Stimulated activated naive CD4-positive, alpha-beta T cell treated with Interleukin-2 at 50 U/mL for 16 hours (primary cell): ENCODE measurements around the gene CCDC69.

ENCODE experiments used
- DNase-seq: peaks from one replicate; lab custom pipeline; 2025; lab: John Stamatoyannopoulos, UW

The CCDC69 gene

DNA sequence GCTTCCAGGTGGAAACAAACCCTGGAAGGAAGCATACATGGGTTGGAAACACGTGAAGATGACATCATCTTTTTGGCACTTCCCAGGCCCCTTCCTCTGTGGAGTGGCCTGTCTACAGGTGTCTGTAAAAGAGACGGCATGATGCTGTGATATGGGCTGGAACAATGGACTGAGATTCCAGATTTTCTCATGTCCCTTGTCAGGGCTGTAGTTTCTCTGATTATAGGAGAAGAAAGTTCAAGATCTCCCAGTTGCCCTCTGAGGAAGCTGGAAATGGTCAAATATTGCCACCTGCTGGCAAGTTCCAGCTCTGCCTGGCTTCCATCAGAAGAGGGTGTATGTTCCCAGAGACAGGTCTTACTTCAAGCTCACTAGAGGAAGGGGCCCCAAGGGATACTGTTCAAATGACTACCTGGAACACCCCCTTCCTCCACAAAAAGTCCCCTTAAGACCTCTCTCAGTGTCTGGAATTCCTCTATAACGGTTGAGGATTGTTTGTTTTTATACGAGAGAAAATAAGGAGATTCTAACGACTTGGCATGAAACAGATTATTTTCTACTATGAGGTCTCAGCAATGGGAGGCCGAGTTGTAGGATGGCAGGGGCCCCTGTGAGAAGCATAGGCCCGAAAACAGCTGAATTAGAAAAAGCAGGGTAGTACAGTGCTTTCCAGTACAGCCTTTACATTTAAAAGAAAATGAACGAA is 59.1 kb downstream of the CCDC69 start:
- DNase-seq = peak; percentile 68

DNA sequence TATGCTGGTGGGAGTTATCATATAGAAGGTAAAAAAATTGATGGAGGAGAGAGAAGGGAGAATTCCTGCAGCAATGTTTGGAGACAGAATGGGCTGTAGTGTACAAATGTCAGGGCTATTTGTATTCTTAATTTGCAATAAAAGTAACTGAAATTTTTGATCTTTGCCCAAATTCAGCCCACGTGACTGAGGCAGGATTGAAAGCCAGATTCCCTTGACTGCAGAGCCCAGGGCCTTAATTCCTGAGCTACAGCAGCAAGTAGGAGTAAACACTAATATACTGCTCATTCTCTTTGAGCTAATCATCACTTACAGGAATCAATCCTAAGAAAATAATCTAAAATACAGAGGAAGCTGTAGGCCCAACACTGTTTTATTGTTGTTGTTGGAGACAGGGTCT is 61.1 kb downstream of the CCDC69 start:
- no peak for DNase-seq

DNA sequence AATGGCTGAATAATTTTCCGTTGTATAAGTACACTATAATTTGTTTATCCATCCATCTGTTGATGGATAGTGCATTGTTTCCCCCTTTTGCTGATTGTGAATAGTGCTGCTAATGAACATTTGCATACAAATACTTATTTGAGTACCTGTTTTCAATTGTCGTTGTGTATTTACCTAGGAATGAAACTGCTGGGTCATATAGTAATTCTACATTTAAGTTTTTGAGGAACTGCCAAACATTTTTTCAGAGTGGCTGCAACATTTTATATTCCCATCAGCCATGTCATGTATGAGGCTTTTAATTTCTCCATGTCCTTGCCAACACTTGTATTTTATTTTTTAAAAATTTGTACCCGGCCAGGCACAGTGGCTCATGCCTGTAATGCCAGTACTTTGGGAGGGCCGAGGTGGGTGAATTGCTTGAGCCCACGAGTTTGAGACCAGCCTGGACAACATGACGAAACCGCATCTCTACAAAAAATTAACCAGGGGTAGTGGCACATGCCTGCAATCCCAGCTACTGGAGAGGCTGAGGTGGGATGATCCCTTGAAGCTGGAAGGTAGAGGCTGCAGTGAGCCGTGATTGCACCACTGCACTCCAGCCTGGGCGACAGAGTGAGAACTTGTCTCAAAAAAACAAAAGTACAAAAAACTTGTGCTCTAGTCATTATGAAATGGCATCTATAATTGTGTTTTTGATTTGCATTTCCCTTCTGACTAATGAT is 64.1 kb downstream of the CCDC69 start:
- no peak for DNase-seq

DNA sequence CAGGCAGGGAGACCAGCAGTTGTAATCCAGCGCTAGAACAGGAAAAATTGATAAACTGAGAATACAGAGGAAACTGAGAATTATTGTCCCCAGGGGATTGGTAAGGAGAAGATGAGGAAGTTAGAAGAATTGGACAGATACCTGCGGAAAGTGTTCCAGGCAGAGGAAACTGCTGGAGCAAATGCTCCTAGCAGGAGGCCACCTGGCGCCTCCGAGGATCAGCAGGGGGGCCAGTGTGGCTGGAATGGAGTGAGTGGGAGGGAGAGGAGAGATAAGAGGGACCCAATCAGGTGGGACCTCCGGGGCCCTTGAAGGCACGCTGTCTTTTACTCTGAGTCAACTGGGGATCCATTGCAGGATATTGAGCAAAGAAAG is 65.6 kb downstream of the CCDC69 start:
- DNase-seq = no peak

DNA sequence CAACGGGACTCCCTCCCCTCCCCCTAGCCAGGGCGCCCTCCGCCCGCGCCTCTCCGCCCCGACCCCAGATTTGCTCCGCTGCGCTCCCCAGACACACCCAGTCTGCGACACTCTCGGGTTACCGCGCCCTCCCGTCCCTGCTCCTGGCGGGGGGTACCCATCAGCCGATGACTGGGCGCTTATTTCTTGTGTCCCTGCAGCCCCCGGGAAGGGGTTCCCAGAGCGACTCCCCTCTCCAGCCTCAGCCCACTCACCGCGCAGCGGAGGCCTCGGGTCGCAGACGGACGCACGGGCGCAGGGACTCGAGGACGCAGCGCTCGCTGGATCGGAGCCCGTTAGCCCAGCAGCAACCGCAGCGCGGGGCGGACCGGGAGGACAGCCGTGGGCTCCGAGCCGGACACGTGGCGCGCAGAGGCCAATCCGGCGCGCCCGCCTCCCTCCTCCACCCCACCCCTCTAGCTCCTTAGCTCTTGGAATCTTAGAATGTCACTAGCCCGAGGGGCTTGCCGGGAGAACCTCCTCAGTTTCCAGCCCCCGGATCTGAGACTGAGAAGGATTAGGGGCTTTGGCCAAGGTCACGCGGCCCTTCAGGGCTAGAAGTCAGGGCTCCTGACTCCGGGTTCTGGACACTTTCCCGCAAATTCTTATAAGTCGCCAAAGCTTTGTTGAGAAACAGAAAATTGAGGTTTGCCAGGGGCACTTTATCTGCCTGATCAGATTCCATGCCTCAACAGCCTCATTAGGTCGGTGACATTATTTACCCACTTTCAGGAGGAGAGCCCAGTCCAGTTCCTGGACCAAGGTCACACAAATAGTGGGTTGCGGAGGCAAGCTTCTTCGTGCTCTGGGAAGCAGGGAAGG is 66.2 kb downstream of the CCDC69 start, which contains the start of gene ANXA6:
Gene ANXA6 (minus strand): TSS at position 354 of the 861 bp plus-strand sequence. CDS start 9,878 bp downstream, outside the sequence.
- peak; percentile 61 for DNase-seq

DNA sequence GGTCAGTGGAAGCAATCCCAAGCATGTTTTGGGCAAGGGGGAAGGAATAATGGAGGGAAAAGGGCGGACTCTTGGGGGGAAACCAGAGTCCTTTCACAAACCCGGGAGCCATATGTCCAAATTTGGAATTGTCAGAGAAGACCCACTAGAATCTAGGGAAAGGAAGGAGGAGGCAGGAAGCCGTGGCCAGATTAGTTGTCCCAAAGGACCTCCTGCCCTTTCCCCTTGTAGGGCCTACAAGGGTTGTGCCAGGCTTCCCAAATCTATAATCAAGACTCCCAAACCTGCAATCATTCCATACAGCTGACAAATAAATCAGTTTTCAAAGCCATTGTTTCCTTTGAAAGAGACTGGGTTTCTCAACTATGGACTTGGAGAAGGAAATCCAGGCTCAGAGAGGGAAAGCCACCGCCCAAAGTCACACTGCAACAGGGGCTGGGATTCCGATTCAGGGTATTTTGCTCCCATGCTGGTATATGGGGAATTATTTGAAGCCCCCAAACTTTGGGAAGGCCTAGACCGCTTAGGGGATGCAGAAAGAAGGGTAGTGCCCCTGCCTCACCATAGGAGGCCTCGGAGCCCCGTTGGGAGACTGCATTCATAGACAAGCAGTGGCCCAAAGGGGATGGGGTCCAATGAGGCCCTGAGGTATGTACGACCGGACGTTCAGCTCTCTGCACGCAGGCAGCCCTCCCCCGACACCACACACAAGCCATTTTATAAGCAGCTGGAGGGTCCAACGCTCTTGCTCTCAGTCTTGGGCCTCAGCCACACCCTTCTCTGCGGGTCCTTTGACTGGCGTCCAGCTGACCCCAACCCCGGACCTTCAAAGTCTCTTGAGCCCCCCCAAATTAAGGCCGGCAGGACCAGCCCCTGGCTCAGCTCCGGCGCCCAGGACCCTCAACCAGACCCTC is 67.1 kb downstream of the CCDC69 start:
- no peak for DNase-seq

DNA sequence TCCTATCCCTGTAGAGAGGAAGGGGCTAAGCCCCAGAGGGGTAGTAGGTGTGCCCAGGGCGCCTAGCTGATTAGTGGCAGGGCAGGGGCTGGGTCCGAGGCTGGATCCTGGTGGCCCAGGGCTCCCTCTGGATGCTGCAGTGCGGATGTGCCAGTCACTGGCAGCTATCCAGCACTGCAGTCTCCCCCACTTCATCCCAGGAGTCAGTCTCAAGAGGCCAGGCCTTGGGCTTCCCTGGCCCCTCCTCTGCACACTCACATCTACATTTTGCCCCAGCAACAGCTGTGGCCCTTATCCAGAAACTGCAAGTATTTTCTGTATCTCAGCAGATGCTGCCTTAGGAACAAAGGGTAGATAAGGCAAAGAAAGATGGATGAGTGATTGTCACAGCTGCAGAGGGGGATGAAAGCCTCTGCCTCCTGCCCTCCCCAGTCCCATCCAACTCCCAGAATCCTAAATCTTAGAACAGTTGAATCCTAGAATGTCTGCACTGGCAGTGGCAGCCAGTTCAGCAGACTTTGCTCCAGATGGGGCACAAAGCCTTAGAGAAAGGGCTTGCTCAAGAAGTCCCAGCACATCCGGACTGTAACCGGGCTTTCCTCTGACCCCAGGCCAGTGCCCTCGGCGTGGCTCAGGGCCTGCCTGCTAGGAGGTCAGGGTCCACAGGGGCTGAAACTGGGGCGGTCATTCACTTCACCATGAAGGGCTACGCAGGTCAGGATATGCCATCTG is 68.0 kb downstream of the CCDC69 start:
- no peak for DNase-seq

DNA sequence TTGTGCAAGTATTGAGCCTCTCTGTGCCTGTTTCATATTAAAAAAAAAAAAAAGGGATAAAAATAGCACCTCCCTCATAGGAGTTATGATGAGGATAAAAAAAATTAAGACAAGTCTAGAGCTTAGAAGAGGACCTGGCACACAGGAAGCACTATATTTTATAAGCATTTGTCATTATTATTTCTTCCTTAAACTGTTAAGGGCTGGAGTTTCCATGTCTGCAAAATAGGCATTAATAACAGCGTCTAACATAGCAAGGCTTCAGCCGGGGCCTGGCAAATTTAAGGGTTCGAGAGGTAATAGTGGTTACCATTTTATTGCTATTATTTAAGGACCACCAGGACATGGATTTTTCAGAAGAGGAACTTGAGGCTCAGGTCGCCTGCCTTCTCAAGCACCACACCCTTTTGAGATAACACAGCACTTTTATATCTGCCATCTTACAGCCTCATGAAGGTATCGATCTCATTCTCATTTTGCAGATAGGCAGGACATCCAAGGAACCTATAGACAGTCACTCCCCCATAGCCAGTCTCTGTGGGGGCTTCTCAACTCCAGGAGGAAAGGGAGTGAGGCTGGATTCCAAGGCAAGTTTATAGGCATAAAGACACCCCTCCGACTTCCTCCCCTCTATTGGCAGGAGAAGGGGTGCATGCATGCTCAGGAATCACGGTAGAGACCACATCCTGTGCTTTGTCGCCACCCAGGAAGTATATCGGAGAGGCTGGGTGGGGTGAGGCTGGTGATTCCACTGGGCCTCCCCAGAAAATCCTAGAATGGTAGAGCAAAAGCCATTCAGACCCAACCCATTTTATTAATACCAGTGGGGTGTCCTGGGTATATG is 68.7 kb downstream of the CCDC69 start:
- peak; percentile 34 for DNase-seq

DNA sequence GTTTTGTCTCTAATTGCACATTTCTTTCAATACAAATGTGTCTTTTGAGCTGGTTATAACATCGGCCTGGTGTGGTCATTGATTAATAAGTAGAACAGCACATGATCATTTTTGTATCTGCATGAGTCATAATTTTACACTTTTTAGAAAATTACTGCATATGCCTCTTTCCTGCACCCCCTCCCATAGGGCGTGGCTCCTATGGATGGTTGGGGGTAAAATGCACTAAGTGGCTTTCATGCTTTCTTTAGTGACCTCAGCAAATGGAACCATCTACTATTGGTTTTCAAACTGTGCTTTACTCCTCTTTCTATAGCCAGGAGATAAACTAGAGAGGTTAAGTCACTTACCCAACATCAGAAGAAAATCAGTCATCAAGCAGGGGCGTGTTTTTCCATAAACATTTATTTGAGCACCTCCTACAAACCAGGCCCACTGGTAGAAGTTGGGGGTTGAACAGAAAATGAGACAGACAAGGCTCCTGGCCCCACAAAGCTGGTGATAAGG is 70.1 kb downstream of the CCDC69 start:
- peak; percentile 66 for DNase-seq

DNA sequence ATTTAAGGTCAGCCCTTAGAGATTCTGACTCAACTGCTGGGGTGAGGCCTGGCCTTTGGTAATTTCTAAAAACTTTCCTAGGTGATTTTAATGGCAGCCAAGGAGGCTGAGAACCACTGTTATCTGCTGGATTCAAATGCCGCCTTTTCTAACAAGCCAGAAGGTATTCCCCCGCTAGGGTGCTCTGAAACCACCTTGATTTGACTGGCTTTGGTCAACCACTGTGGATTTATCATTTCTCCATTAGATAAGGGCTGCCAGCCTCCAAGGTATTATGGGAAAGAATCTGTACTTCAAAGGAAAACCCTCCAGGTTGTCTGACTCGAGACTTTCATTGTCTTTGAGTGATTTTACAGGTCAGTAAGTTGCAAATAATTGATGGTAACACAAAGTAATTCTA is 70.6 kb downstream of the CCDC69 start:
- no peak for DNase-seq

DNA sequence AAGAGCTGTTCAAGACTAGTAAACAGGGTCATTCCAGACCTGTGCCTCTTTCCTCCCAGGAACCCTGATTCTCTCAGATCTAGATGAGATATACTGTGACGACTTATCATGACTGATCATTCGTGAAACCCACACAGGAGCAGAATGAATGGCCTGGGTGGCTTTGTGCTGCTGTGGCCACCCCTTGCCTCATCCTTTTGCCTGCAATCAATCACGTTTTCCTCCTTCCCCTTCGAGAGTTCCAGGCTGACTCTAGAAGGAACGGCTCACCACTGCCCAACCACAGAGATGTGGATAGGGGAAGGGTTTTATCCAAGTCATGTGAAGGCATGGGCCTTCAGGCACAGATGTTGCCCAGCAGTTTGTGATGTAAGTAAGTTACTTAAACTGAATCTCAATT is 72.1 kb downstream of the CCDC69 start:
- DNase-seq = peak; percentile 69

DNA sequence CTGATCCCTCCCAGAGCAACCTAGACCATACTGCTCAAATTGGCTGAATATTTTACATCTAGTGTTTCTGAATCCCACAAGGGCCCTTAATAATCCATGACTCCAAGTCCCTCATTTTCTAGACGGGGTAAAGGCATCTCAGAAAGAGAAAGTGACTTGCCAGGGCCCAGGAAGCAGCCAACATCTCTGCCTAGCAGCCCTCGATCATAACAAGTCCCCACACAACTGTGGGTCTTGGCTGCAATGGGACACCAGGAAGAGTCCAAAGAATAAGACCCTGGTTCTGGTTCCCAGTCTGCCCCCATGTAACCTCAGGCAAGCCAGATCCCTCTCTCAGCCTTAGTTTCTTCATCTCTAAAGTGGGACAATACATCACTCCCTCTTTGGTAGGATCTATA is 72.6 kb downstream of the CCDC69 start:
- no peak for DNase-seq

DNA sequence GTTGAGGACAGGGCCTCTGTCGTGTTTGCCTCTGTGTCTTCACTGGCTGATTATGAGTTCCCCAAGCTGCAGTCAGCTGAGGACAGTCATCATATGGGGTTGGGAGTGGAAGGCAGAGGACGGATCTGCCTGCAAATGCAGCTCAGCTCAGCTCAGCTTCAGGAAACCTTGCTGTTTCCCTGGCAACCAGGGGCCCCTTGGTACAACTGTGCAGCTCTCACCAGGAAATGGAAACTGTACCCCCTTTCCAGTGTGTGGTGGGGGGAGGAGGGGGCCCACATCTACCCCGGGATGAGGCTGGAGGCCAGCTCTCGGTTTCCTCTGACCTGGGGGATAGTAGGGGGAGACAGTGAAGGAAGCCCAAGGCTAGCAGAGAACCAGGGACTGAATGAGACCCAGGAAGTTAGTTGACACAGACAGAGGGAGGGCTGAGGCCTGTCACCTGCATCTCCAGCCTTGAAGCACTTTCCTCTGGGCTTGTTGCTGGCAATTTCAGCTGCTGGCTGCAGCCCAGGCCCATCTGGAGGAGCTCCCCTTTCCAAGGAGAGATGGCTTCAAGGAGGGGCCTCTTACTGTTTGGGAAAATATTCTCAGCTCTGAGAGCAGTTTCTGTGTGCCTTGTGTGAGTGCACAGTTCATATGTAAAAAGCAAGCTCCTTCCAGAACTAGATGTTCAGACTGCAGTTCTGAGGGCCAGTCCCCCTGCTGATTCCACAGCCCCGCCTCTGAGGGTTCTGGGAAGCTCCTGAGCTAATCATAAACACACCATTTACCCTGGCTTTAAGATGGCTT is 73.2 kb downstream of the CCDC69 start:
- peak; percentile 51 for DNase-seq

DNA sequence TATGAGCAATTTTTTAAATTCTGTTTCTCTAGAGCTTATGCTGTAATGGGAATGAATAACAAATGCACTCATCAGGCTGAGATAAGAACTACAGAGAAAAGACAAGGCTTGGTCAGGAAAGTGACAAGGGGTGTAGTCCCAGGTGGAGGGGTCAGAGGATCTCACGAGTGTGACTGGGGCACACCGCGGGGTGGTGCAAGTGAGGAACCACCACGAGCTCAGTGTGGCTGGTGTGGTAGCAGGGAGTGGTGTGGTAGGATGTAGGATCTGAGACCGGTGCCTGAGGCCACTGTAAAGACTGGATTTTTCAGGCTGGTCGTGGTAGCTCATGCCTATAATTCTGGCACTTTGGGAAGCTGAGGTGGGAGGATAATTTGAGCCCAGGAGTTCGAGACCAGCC is 75.3 kb downstream of the CCDC69 start:
- no peak for DNase-seq

DNA sequence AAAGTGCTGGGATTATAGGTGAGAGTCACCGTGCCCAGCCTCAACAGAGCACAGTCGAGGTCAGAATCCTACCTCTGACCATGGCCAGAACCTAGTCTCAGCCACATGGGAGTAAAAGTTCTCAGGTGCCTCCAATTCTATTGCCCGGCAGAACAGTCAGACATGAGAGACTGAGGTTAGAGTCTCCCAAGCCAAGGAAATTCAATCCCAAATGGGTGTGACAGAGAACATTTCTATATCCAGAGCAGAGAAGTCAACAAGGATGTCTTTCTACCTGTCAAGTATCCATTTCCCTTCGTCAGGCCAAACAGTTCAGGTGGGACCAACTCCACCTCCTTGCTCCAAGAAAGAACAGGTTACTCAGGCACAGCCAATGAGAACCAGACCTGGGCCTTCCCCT is 76.9 kb downstream of the CCDC69 start:
- DNase-seq = no peak

DNA sequence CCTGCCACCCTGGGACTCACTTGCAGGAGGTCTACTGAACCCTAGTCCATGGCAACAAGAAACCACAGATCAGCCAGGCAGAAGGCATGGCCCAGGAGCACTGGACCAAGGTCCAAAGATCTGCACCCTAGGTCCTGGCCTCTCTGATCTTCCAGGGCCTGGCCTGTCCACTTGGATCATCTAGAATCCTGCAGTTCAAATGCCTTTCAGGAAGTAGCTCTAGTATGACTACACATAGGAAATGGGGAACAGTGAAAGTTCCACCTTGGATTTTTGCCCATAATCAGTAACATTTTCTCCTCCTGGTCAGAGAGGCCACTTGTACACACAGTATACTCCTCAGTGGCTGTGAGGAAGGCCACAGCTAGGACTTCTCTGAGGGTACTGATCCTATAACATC is 77.8 kb downstream of the CCDC69 start:
- DNase-seq = no peak

DNA sequence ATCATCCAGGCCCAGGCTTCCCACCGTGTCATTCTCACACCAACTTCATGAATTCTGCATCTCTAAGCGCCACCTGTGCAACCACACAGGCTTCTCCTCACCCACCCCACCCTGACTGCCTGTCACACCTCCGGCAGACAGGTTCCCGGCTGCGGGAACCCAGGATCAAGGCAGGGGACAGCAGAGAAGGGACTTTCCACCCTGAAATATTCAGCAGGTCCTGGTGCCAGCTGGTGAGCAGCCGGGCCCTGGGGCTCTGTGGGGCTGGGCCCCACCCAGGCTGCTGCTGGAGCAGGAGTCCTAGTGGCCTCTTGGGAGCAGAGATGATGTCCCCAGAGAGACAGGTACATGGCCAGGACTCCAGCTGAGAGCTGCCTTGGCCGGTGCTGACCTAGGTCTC is 79.0 kb downstream of the CCDC69 start:
- DNase-seq = no peak

DNA sequence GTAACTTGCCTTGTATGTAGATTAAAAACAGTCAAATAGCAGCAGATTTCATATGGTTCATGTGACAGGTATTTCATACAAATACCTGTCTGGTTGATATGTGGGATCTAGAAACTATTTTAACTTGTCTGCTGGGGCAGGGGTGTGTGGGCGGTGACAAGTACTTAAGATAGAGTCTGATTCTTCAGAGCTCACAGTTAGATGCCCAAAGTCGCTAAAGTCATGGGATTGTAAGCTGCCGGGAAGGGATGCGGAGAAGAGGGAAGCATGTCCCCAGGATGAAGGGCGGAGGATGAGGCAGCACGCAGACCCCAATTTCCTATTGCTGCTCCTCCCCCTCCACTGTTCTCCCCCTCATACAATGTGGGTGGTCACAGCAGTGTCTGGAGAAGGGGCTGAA is 79.6 kb downstream of the CCDC69 start:
- DNase-seq = peak; percentile 8

DNA sequence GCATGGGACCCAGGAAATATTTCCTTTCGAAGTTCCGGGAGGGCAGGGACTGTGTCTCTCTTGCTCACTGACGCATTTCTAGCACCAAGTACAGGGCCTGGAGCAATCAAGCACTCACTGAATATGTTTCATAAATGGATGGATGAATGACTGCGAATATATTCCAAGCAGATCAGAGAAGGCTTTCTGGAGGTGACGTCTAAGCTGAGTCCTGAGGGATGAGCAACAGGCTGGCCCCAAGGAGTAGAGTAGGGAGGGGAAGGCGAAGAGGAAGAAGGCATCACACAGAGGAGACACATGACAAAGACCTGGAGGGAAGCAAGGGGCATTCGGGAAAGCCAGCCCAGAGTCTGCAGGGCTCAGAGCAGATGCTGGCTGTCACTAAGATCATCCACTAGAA is 80.2 kb downstream of the CCDC69 start:
- no peak for DNase-seq
